GM10266 (cell line): ENCODE data around the gene FBXO9.

Source experiments
- DNase-seq: peaks from one replicate; pipeline ENCODE4 v3.0.0; 2012; ENCODE audit errors: extremely low spot score
- TF ChIP-seq, protein P1 (sequence below): IDR thresholded peaks from 2 replicates; pipeline ENCODE4 v1.5.1; 2012; ENCODE audit warnings: mild to moderate bottlenecking, low read depth; ENCODE audit not compliant: control insufficient read depth, insufficient read depth; ENCODE audit errors: missing control alignments

Gene FBXO9

DNA sequence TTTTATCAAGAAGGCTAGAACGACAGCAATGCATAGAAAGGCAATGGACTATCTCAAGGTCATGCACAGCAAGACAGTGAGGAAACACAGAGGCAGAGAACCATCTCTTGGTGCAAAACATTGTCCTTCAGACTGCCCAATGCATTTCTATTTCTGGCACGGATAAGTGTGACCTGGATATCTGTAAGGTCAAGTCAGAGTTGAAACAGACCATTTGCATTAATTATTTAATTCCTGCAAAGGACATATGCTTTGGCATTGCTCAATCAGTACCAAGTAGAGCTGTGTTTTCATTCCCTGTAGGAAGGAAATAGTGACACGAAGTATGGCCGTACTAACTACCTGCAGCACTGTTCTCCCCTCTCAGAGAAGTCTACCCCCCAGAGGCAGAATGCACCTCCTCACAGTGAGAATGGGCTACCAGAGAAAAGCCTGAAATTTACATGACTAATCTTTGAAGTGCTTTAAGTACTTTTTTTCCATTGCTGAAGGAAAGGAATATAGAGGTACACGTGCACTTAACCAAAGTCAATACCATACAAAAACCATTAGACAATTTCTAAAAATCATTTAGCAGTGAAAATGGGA is 38.0 kb upstream of the FBXO9 start:
- TF ChIP-seq, protein P1, sequence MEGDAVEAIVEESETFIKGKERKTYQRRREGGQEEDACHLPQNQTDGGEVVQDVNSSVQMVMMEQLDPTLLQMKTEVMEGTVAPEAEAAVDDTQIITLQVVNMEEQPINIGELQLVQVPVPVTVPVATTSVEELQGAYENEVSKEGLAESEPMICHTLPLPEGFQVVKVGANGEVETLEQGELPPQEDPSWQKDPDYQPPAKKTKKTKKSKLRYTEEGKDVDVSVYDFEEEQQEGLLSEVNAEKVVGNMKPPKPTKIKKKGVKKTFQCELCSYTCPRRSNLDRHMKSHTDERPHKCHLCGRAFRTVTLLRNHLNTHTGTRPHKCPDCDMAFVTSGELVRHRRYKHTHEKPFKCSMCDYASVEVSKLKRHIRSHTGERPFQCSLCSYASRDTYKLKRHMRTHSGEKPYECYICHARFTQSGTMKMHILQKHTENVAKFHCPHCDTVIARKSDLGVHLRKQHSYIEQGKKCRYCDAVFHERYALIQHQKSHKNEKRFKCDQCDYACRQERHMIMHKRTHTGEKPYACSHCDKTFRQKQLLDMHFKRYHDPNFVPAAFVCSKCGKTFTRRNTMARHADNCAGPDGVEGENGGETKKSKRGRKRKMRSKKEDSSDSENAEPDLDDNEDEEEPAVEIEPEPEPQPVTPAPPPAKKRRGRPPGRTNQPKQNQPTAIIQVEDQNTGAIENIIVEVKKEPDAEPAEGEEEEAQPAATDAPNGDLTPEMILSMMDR, result no peak
- no peak for DNase-seq

DNA sequence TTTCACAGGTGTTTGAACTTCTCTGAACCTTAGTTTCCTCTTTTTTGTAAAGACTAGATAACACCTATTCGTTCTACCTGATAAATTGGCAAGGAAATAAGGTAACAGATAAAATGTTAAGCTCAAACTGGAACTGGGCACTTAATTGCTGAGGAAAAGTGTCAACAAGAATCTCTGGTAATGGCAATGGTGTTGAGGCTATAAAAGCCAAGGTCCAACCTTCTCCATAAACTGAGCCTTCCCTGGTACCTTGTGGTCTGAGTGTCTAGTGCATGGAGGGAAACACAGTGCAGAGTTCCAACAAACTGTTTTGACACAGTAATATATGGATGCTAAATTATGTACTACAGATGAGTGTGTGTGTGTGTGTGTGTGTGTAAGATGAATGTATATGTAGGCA is 36.7 kb upstream of the FBXO9 start:
- TF ChIP-seq, protein P1, result no peak
- DNase-seq, result no peak

DNA sequence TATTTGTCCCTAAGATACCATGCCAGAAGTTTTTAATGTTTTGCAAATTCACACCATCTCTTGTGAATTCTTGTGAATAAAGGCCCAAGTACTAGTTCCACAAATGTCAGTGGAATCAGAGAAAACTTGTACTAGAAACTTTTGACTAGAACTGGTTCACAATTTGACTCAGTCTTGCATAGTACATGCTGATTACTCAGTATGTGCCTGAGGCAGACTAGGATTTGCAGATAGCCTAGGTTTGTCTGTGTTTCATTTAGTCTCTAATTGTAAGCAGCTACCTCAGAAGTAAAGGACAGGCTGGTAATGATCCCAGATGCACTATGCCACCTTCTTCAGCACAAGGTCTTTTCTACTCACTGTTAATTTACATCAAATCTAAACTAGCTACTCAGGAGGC is 35.9 kb upstream of the FBXO9 start:
- TF ChIP-seq, protein P1, result no peak
- DNase-seq, result no peak

DNA sequence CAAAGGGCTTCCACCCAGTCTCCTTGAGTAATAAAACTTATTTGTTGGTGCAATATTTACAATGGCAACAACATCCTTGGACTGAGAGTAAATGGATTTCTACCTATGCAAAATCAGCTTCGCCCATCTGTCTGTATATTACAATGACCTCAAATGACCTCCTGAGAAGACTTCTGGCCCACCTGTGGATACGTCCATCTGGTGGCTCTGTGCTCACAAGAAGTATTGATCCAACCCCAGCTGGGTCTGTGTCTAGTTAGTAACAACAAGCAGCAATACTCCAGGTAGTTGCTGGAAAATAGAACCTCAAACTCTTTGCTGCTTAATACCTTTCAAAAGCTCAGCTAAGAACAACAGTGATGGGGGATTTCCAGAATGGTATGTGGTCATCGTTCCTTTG is 35.4 kb upstream of the FBXO9 start:
- TF ChIP-seq, protein P1, result no peak
- DNase-seq, result no peak

DNA sequence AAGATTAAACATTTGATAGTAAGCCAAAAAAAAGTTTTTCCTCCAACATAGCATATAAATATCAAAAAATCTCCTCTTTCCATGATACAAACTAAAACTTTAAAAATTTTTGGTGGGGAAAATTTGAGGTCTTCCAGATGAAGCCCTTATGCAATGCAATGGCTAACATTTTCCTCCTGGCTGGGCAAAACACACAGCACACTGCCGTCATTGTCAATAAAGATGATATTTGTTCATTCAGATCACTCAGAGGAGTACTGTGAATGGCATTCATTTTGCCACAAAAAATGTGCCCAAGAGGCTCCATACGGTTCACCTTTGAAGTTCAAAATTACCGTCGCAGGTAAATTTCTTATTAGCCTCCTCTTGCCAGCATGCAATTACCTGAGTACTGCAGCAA is 33.9 kb upstream of the FBXO9 start:
- TF ChIP-seq, protein P1, result no peak
- DNase-seq, result no peak

DNA sequence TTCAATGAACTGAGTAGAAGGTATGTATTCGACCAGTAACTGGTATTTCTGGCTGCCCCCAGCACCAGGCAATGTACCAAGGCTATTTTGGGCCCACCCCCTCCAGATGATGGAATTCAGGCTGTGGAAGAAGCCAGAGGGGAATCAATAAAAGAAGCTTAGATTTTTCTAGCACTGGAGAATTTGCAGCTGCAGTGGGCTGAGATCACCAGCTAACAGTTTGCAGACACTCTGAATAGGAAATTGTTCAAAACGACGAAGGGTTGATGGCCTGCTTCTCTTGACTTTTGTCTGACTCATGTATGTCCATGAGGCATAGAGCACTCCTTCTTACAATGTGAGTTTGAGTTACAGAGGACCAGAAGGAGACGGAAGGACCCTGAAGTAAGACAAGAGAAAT is 32.4 kb upstream of the FBXO9 start:
- TF ChIP-seq, protein P1, result no peak
- DNase-seq, result no peak

DNA sequence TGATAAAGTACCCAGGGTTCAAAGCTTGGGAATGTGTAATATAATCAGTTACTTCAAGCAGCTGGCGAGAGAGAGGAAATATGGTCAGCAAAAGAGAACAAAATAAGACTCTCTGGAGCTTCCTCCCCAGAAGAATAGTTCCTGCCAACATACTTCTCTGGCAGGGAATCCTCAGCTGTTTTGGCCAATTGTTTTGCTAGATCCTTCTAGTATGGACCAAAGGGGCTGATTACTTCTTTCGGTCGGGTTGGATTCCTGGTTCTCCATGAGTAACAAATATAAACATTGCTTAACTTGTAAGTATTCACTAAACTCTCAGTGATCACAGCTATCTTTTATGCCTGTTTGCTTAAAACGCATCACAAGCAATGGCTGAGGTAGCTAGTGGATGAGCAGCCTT is 31.4 kb upstream of the FBXO9 start:
- no peak for DNase-seq
- TF ChIP-seq, protein P1, result no peak
